TTC549 (cell line): ENCODE measurements around the gene EPN1.

Source experiments
- FAIRE-seq: peaks from 2 replicates; lab custom pipeline; 2012; peaks lifted over from hg19 to GRCh38; lab: Jason Lieb, UNC

Gene EPN1

GRCh38 chr19:55646889-55647731 is 27.9 kb upstream of the EPN1 start:
- FAIRE-seq: no peak

- FAIRE-seq: no peak
Observed at GRCh38 chr19:55647732-55648584, 27.1 kb upstream of the EPN1 start, which contains the start of gene CCDC106. Gene CCDC106 (plus strand): TSS chr19:55648212. CDS start chr19:55649047, 835 bp downstream.

GRCh38 chr19:55648585-55649267 is 26.3 kb upstream of the EPN1 start:
- no peak for FAIRE-seq

- FAIRE-seq: no peak
Observed at GRCh38 chr19:55649268-55650125, 25.5 kb upstream of the EPN1 start.

- no peak for FAIRE-seq
Observed at GRCh38 chr19:55650126-55650557, 24.9 kb upstream of the EPN1 start.

GRCh38 chr19:55650602-55651230 is 24.3 kb upstream of the EPN1 start:
- no peak for FAIRE-seq

- FAIRE-seq: no peak
Observed at GRCh38 chr19:55651236-55651635, 23.8 kb upstream of the EPN1 start.

GRCh38 chr19:55652311-55653128 is 22.5 kb upstream of the EPN1 start:
- no peak for FAIRE-seq

GRCh38 chr19:55653651-55654322 is 21.2 kb upstream of the EPN1 start:
- peak; percentile 76 for FAIRE-seq

GRCh38 chr19:55654323-55654867 is 20.6 kb upstream of the EPN1 start:
- peak; percentile 97 for FAIRE-seq

- no peak for FAIRE-seq
Observed at GRCh38 chr19:55654868-55655647, 20.0 kb upstream of the EPN1 start, which contains the start of gene U2AF2. Gene U2AF2 (plus strand): TSS chr19:55655035. CDS start chr19:55655105, 70 bp downstream.

- FAIRE-seq: no peak
Observed at GRCh38 chr19:55655648-55656040, 19.4 kb upstream of the EPN1 start.

GRCh38 chr19:55656552-55656951 is 18.5 kb upstream of the EPN1 start:
- no peak for FAIRE-seq

GRCh38 chr19:55656988-55657747 is 17.9 kb upstream of the EPN1 start:
- FAIRE-seq: no peak

- FAIRE-seq: no peak
Observed at GRCh38 chr19:55658846-55659459, 16.1 kb upstream of the EPN1 start.

- FAIRE-seq: no peak
Observed at GRCh38 chr19:55659822-55660221, 15.2 kb upstream of the EPN1 start.

GRCh38 chr19:55660404-55660803 is 14.6 kb upstream of the EPN1 start:
- FAIRE-seq: no peak
